T-helper 22 cell (primary cell): ENCODE data around the gene ALOX12.
"Not testable (repeated sequence)": the region's sequence is repeated elsewhere in the genome, so short reads cannot be mapped to it uniquely, and the experiment has no call there.

Experiments
- DNase-seq: peaks from one replicate; pipeline ENCODE4 v3.0.0-alpha.2; 2020; ENCODE audit warnings: low read depth

ALOX12 gene

DNA sequence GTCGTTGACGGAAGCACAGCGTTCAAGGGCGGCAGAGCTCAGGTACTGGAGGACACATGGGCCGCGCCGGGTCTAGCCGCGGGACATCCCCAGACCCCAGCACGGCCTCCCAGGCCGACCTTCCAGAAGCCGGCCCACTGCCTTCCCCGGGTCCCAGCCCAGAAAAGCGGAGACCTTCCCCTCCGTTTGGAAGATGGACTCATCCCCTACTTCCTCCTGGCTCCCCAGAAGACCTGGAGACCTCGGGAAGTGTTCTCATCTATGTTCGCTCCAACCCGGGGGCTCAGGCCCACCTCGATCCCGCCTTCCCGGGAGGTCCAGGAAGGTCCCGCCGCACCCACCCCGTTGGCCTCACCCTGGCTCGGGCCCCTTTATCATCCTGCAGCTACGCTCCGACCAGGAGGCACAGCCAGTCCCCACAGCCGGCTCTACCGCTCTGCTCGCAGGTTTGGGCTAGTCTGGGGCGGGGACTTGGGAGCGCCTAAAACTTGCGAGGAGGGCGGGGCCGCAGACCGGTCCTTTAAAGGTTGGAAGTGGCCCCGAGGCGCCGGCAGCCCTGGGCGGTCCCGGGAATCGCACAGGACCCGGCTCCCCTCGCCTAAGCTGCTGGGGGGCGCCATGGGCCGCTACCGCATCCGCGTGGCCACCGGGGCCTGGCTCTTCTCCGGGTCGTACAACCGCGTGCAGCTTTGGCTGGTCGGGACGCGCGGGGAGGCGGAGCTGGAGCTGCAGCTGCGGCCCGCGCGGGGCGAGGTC, at the start of gene ALOX12:
ALOX12 (plus strand) TSS at position 550 of the 756 bp plus-strand sequence; CDS start at position 619, 69 bp downstream.
- no peak for DNase-seq

DNA sequence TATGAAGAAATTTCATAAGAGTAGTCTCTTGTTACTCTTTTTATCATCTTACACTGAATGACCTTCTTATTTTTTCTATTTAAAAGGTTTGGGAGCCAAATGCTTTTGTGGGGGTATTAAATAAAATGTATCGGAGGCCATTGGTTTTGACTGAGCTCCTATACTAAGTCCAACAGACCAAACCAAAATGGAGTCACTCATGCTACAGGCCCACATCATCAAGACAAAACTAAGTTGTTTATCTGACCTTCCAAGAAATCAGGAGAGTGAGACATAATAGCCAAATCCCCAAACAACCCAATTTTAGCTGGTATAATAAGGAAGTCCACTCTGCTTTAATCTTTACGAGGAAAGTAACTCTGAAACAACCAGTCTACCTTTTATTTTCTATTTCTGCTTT, 48.1 kb upstream of the ALOX12 start:
- DNase-seq, result no peak

- no peak for DNase-seq
These were observed 47.3 kb upstream of the ALOX12 start for GRCh38 chr17:6948562-6948961.

DNA sequence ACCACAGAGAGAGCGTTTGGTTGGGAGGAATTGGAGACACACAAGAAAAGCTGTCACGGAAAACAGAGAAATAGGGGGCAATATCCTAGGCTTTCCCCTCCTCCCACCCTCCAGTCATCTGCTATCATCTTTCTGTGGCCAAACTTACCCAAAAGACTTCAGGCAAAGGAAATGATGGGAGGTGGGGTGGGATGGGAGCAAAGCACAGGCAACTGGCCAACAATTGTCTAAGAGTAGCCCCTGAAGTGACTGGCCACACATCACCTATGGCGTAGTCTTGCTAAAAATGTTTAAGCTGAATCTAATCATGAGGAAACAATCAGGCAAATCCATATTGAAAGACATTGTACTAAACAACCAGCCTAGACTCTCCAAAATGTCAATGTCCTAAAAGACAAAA, 46.9 kb upstream of the ALOX12 start:
- DNase-seq, result no peak

GRCh38 chr17:6950938-6951337, 44.9 kb upstream of the ALOX12 start:
- DNase-seq, result not testable (repeated sequence)

DNA sequence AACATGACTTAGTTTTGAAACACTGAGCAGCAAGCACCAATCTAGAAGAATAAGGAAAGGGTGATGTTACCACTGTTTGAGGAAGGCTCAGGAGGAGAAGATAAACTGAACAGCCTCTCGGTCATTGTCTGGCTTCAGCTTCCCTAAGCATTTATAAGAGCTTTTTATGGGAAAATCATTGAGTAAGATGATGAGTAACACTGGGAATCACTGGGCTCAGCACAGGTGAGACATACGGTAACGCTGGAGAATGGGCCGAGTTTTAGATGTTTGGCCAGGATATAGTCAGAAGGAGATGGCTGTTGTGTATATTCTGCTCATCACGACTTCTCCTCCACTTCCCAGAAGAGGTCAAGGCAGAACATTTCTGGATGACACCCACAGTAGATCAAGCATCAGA, 42.2 kb upstream of the ALOX12 start:
- no peak for DNase-seq

DNA sequence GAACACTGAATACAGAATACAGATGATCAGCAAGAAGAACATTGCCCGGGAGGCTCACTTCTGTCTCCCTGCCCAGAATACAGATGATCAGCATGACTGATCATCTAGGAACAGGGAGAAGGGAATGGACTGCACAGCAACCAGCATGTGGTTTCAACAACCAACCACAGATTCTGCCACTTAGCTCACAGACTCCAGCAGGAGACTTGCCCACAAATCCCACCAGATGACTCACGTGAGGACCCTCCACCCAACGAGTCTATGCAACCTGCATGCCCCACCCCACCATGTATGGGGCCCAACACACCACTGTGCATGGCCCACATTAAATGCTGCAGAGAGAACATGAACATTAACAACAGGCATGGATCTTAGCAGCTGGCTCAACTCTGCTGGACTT, 36.1 kb upstream of the ALOX12 start:
- DNase-seq, result no peak

DNA sequence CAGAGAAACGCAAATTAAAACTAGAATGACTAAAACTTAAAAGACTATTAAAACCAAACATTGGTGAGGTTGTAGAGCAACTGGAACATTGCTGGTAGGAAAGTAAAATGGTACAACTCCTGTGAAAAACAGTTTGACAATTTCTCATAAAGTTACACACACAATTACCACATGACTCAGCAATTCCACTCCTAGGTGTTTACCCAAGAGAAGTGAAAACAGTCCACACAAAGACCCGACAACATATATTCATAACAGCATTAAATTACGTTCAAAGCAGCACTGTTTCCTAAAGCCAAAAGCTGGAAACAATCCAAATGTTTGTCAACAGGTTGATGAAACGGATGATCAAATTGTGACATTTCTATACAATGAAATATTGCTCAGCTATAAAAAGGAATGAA, 26.5 kb upstream of the ALOX12 start:
- DNase-seq, result no peak

DNA sequence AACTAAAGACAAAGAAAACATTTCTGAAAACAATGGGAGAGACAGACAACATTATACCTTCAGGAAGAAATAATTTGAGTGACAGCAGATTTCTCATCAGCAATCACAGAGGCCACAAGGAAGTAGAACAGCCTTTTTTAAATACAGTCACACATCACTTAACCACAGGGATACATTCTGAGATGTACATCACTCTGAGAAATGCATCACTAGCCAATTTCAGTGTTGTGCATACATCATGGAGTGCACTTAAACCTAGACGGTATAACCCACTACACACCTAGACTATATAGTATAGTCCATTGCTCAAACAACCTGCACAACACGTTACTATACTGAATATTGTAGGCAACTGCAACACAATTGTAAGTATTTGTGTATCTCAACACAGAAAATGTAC, 24.9 kb upstream of the ALOX12 start:
- DNase-seq, result no peak

- DNase-seq, result not testable (repeated sequence)
These were observed 16.4 kb upstream of the ALOX12 start for GRCh38 chr17:6979440-6979839.

DNA sequence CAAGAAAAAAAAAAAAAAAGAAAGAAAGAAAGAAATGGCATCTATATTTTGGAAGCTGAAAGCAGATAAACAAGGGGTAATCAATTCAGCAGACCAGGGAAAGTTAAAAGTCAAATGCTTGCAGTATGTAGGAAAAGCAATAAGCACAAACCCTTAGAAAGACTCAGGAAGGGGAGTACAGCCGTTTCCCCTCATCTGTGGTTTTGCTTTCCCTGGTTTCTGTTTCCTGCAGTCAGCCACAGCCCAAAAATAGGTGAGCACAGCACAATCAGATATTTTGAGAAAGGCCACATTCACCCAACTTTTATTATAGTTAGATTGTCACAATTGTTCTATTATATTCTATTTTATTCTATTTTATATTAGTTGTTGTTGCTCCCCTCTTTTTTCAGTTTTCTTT, 14.4 kb upstream of the ALOX12 start:
- DNase-seq, result no peak

DNA sequence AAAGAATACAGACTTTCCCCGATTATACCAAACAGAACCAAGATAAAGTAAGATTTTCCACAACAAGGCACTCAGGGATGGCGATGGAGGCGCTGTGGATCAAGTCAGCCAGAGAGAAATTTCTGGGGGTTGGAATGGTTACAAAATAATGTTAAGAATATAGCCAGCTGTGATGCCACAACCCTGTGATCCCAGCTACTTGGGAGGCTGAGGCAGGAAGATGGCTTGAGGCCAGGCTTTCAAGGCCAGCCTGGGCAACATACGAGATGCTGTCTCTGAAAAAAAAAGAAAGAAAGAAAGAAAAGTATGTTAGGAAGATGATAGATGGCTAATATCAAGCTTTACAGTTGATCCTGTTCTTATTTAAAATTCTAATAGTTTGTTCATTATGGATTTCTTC, 10.6 kb upstream of the ALOX12 start:
- no peak for DNase-seq

GRCh38 chr17:6986676-6987075, 9.2 kb upstream of the ALOX12 start:
- DNase-seq, result no peak

- DNase-seq, result no peak
These were observed 6.1 kb upstream of the ALOX12 start for GRCh38 chr17:6989779-6990178.

DNA sequence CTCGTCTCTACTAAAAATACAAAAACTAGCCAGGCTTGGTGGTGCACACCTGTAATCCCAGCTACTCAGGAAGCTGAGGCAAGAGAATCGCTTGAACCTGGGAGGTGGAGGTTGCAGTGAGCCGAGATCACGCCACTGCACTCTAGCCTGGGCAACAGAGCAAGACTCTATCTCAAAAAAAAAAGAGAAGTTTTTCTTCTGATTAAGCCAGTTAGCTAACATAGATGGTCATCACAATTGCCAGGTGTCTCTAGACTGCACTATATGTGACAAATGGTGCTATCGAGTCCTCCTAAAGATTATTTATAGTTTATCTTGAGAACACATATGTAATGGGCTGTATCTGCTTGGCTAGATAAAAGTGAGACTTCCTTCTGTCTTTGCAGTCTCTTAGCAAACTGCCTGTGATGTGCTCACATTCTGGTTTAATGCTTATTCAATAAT, 2.2 kb upstream of the ALOX12 start:
- not testable (repeated sequence) for DNase-seq

DNA sequence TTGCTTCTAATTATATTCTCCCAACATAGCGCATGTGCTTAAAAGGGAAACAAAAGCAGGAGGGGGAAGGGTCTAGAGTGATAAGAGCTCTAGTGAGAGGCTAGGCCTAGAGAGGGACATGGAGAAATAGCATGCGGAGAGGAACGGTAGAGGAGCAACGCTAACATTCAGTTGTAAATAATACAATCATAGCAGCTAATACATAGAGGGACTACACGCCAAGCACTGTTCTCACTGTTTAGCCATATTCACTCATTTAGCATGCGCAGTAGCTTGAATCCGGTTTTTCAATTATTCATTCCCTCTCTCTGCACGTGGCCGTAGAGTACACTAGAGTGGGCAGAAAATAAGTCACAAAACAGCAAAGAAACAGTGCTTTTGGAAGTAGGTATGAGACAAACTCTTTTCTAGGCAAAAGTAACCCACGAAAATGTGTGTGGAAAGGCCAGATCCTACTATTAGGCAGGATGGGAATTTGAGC, 1.7 kb upstream of the ALOX12 start:
- DNase-seq, result no peak

DNA sequence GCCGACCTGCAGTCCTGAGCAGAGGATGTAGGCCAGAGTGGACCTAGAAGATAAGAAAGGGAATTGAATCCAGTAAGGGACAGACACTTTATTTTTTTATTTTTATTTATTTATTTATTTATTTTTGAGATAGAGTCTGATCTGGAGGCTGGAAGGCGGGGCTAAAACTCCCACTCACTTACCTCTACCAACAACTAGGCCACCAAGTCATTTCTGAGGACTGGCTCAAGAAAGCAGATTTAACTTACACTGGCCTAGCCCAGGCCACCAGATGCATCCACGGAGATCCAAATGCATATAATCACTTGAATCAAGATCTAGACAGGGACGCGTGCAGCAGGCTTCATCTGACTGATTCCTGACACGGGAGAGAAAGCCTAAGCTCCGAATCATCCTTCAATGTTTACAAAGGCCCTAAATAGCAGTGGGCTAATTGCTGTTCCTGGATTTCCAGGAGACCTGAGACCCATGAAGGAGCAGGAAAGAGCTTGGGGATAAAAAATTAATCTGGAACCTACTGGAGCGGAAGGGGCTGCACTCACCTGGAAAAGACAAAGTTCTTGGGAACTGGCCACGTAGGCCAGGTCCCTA, 1.1 kb upstream of the ALOX12 start:
- DNase-seq, result no peak

DNA sequence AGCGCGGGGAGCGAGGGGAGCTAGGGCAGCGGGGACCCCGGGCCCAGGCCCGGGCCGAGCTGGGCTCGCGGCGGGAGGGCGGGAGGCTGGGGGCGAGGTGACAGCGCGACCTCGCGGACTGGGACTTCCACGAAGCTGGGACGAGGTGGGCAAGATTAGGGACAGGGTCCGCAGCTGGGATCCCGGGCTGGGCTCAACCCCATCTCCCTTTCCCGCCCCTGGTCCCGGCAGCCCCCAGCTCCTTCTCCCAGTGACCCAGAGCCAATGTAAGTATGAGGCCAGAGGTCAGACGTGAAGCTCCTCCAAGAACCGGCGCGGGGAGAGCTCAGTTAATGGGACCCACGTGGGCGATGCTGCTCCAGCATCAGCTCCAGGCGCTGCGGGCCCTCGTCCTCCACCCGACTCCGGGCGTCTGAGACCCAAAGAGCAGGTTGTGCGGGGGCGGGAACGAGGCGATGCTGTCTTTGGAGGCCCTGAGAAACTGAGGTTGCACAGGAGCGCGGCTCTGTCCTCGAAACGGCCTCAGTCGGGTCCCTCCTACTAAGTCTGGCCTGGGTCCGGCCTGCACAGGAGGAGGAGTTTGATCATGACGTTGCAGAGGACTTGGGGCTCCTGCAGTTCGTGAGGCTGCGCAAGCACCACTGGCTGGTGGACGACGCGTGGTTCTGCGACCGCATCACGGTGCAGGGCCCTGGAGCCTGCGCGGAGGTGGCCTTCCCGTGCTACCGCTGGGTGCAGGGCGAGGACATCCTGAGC, 585 bp downstream of the ALOX12 start:
- no peak for DNase-seq

DNA sequence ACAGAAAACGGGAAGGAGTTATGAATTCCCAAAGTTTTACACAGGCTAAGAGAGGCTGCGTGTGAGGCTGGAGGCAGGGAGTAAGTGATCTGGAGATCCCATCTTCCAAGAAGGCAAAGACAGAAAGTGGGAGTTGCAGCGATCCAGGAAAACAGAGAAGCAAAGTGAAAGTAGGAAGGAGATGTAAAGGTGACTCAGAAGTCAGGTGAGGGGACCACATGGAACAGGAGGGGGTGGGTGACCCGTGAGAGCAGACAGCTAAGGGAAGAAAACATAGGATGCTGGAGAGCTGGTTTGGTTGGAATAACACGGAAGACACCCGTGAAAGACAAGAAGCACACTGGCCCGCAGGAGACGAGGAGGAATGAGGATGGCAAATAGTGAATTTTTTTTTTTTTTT, 1.3 kb downstream of the ALOX12 start:
- no peak for DNase-seq

GRCh38 chr17:6998855-6999508, 3.1 kb downstream of the ALOX12 start:
- DNase-seq, result no peak

GRCh38 chr17:7001318-7001961, 5.6 kb downstream of the ALOX12 start:
- DNase-seq, result no peak
